HG03520 (cell line): ENCODE data around the gene SP100.
"Not testable (repeated sequence)": the region's sequence is repeated elsewhere in the genome, so short reads cannot be mapped to it uniquely, and the experiment has no call there.

Experiments
- ATAC-seq: cut with Tn5 transposase; IDR thresholded peaks from one replicate; pipeline ENCODE4 v1.9.1; 2021; ENCODE audit warnings: mild to moderate bottlenecking, moderate library complexity; ENCODE audit not compliant: unreplicated experiment

SP100 gene

DNA sequence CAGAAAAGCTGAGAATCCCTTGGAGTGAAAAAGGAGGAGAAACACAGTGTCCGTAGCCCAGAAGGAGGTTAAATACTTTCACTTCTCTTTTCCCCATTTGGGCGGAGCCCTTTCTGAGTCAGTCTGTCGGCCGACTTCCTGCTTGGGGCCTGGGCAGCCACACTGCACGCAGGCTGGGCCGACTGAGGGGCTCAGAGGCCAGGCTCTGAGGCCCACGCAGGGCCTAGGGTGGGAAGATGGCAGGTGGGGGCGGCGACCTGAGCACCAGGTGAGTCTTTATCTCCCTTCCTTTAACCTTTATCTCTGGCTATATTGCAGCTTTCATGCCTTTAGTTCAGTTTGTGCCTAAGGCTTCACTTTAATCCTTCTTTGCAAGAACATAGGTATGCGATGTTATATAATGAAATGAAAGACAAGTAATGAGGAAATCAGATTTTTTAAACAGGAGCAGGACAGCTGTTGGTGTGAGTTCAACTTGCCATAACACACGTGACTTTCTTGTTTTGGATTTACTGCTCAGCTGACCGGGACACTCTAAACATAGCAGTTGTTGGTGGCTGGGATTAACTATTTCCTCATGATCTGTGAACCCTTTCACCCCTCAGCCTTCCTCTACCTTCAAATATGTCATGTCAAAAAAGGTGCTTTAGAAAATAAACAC is at the start of gene SP100:
SP100 (plus strand) TSS at position 141 of the 661 bp plus-strand sequence; CDS start at position 237, 96 bp downstream.
- peak; percentile 79 for ATAC-seq

DNA sequence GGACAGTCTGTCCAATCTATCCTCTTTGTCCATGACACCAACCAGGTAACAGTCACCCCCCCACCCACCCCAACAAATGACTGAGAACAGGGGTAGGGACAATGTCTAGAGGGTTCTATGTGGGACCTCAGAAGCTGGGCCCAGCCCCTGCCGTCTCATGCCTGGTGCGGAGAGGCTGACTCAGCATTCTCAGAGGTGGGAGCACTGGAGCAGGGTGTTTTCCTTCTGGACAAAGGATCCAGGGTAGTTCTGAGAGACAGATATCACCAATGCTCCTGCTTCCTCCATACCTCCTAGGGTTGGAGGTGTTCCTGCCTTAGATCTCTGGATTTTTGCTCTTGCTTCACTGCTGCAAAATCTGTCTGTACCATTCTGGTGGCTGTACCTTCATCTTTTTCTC is 33.9 kb upstream of the SP100 start:
- ATAC-seq: no peak

DNA sequence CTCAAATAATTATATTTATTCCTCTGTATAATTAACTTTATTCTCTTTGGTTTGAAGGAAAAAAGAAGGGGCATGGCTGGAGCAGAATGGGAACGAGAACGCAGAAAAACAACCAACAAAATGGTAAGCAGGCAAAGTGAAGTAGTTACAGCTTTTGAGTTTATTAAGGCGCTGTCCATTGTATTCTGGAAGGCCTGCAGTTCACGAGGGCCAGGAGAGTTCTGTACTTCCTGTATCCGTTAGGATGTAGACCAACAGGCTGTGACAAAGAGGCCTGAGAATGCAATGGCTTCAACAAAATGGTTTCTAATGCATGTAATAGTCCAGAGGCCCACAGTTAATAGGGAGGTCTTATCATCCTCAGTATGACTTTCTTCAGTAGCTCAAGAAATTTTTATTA is 32.5 kb upstream of the SP100 start:
- no peak for ATAC-seq

DNA sequence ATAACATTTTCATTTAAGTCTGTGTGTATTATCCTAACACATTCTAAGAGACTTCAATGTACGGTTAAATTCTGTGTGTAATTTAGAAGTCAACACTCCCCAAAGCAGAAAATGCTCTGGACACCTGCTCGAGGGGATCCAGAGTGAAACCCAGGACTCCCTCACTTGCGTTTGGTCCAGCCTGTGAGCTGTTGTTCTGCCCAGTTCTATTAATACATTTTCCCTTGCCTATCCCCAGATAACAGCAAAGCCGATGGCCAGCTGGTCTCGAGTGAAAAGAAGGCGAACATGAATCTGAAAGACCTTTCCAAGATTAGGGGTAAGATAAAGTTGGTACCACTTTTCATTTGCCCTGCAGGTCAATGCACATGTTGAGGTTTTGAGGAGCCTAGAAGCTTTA is 31.0 kb upstream of the SP100 start:
- no peak for ATAC-seq

DNA sequence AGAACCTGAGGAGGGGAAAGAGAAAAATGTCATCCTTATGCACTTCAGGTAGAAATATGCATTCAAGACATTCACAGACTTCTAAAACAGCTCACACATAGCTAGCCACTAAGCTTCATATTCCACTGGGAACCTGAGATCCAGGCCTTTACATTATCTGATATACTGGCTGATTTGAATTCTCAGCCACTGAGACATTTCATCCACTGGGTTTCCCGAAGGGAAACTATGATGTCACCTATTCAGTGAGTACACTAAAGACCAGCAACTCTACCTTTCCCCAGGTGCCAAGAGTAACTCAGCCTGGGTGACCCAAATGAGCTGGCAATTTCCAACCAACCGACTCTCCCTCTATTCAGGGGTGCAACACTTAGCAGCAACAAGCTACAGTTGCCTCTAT is 21.7 kb upstream of the SP100 start:
- ATAC-seq: no peak

DNA sequence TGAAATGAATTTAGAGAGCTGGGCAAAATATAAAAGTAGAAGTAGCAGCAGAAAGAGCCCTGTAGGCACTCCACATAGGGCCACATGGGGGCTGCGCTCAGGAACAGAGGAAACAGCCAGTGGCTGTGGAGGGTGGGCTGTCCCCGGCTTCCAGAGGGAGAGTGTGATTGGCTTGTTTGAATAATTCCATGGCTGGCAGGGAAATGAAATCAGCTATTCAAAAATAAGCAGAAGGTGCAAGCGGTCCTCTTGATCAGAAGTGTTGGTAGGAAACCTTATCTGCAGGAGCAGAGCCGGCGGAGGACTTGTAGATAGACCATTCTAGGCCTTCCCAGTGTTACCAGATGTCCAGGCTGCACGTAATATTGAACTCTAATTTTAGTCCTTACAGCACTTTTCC is 17.3 kb upstream of the SP100 start:
- not testable (repeated sequence) for ATAC-seq

DNA sequence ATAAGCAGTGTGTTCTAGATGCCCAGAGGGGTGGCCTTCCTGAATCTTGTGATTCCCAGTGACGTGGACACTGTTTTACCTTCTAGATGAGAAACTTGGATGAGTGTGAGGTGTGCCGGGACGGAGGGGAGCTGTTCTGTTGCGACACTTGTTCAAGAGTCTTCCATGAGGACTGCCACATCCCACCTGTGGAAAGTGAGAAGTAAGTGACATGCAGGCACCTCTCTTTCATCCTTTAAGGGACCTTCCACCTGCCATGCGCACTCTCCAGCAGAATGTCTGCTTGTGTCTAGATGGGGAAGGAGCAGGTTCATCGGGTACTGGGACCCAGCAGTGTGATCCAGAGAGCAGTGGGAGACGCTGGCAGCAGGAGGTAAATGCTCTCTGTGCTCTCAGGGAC is 16.0 kb upstream of the SP100 start:
- ATAC-seq: no peak

DNA sequence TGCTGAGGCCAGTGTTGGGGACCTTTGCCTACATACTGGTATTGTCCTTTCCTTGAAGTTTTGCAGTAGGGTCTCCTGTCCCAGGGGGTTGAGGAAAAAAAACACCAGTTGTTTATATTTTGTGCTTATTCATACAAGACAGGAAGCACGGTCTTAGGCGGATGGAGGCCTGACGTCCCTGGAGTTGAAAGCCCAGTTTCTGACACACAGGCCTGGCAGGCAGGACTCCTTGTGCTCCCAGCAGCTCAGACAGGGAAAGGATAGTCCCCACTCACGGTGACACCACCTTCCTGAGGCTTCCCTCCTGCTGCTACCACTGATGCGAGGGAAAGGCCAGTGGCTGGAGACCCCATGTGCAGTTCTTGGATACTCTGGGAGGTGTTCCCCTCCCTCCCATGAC is 15.5 kb upstream of the SP100 start:
- ATAC-seq: no peak

DNA sequence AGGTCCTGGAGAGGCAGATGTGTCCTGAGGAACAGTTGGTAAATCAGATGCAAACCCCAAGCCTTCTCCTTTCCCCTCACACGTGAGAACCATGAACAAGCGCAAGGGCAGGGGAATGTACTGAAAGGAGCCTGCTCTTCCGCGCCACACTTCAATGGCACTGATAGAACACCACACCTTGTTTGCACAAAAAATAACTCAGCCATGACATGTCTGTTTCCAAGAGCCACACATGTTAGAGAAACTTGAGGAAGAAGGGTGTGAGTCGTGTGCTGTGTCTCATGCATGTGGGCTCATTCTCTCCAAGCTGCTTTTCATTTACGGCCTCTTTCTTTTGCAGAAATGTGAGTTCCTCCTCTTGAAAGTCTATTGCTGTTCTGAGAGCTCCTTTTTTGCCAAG is 15.0 kb upstream of the SP100 start:
- not testable (repeated sequence) for ATAC-seq

DNA sequence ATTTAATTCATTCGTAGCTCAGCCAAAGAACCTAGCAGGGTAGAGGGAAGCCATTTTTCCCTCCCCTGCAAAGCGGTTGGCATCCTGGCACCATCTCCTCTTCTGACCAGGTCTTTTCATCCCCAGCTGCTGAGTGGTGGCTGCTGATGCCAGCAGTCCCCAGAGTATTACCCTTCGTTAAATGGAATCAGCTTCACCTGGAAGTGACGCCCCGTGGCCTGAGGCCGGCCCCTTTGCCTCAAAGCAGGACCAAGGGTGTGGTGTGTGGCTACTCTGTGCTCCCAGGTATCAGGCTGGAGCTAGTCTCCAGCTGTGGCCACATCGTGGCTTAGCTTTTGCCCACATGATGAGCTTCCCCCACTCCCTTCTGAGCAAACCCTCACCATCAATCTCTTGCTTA is 12.3 kb upstream of the SP100 start:
- no peak for ATAC-seq

DNA sequence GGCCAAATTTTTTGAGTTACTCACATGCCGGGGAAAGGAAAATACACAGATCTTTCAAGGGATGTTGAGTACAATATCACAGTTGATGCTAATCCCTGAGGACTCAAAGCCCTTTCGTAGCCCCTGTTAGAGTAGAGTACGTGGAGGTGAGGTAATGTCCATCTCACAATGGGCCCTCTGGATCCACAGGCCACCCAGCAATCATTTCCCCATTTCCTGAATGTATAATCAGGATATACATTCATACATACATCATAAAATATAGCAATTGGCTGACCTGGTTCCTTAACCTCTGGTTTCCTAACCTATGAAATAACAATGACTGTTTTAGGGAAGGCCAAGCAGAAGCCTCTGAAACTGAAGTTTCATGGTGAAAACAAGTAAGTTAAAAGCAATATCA is 10.2 kb upstream of the SP100 start:
- no peak for ATAC-seq

DNA sequence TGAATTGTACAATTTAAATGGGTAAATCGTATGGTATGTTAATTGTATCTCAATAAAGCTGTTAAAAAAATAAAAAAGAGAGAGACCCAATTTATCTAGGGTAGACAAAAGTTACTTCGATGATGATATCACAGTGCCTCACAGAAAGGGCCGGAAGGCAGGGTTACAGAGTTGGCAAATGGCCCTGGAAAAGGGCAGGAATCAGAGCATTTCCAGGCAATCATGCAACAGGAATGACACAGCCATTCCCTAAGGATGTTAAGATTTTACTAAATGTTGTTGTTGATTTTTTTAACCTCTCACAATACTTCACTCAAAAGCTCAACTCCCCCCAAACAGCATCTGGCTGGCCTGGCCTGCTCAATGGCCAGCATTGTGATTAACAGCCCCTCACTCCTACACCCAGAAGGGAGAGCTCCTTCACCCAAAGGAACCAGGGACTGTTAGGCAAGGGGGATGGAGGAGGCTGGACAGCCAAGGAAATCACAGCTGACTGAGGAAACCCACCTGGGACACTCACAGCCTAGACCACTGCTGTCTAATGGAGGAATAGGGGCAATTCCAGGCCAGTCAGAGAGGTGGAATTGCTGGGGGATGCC is 7.7 kb upstream of the SP100 start:
- ATAC-seq: no peak

DNA sequence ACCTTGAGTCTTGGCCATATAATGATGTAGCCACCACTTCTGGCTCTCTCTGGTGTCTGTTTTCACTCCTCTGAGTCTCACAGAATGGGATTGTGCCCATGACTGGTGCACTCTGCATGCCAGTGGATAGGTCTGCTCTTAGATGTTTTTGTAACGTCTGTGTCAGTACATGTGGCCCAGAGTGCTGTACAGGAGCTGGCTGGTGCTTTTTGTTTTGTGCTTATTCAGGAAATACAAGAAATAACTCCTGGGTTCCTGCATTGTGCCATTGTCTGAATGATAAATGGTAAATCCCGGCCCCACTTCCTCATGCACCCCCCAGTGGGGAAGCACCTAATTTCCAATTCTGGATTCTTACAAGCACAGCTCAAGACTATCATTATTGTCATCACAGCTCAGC is 6.7 kb upstream of the SP100 start:
- ATAC-seq: not testable (repeated sequence)

DNA sequence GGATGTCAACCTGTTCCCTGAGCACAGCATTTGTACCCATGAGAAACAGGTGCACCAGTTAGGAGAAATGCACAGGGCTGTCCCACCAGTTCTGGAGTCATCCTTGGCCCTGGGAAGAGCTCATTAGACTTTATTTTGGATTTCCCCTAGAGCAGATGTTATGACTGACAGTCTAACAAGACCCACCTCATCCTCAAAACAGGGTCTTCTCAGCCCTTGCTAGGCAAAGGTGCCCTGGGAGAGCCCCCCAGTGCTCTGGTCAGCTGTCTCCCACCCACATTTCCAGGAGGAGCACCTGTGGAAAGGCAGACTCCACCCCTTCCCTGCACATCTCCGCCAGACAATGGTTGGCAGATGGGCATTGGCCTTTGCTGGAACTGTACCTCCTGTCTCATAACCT is 5.7 kb upstream of the SP100 start:
- no peak for ATAC-seq

DNA sequence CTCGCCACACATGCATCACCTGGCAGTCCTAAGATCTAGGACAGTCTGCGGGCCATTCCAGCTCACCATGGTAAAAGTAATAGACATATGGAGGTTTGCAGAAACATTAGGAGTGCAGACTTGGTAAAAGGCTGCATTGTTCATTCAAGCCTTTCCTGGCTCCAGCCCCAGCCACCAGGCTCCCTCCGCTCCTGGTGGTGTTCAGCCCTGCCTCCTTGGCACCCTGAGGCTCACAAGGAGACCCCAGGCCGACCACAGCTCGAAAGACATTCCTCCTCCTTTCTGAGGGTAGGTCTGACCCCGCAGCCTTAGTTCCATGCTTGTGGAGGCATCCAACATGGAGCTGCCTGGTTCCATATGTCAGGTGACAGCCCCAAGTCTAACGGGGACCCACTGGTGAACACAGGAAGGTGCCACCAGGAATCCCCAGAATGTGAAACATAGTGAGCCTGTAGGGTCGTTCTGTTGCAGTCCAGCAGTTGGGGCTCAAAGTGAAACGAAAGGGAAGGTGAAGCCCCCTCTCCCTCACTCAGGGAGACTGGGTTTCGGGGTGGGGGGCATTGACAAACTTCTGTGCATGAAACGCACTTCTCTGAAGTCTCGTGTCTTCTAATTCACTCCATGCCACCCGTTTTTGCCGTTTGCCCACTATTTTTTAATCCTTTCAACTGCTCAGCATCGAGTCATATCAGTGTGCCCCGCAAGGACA is 5.0 kb upstream of the SP100 start:
- ATAC-seq: no peak

DNA sequence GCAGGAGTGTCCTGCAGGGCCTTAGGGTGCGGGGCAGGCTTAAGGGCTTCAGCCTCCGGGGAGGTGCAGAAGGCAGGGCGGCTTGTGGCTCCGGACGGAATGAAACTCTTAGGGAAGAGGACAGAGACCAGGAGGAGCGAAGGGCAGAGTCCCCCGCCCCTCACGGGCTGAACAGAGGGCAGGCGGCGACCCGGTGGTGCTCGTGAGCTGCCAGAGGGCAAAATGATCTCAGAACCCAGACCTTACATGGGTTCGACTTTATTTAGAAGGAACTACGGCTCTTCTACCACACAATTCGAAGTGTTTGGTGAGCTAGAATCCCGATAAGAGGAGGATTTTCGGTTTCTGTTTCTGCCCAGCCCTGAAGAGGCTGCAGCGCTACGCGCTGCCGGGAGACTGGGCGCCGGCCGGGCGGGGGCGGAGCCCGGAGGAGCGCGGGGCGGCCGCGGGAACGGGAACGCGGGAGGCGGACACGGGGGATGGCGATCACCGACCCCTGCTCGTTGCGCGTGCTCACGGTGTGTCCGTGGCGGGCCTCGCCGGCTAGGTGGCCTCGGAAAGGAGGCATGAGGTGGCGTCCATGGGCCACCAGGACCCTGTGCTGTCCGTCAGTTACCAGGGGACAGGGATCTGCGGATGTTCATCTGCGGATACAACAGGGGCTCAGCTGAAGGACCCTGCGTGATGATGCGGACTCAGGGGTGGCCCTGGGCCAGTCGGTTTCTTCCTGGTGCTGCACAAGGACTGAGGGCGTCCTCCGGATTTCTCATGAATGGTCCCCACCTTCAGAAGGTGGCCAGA is 4.2 kb upstream of the SP100 start:
- peak; percentile 45 for ATAC-seq

DNA sequence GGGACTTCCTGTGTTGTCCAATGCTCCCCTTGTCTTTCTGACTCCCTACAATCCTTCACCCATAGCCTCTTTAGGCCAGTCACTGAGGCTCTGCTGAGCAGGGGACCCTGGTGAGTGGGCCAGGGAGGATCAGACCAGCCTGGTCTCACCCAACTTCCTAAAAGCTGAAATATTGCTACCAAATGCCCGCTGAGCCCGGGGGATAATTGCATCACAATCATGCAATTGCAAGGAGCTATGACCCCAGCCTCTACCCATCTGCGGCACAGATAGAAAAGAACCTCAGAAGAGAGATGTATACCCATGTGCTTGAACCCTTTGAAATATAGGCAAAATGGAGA is 3.7 kb upstream of the SP100 start:
- ATAC-seq: no peak

DNA sequence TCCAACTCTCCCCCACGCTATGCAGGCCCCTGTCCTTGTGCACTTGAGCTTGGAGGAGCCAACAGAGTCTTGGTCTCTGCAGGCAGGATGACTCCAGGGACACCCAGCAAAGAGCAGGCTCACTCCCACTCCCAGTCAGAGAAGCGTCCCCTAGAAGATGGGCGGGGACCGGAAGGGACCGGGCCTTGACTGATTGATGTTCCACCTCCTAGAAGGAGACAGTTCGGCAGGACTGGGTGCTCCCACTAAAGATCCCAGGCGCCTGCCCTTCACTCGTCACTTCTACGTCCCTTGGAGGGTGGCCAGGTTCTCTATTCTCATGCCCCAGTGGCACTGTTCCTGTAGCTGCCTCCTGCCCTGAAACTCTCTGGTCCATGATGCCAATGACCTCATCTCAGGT is 3.2 kb upstream of the SP100 start:
- ATAC-seq: no peak

DNA sequence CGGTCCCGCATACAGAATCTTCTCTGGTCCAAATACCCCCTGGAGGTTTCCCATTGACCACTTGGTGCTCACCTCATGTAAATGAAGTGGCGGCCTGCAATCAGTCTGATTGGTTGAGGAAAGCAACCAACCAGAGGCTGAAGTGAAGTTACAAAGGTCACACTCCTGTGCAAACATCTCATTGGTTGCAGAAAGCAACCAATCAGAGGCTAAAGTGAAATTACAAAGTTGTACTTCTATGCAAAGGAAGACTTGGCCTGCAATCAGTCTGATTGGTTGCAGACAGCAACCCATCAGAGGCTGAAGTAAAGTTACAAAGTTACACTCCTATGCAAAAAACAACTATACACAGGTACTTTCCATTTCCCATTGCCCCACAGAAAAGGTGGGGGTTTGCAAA is 2.5 kb upstream of the SP100 start:
- ATAC-seq: no peak

DNA sequence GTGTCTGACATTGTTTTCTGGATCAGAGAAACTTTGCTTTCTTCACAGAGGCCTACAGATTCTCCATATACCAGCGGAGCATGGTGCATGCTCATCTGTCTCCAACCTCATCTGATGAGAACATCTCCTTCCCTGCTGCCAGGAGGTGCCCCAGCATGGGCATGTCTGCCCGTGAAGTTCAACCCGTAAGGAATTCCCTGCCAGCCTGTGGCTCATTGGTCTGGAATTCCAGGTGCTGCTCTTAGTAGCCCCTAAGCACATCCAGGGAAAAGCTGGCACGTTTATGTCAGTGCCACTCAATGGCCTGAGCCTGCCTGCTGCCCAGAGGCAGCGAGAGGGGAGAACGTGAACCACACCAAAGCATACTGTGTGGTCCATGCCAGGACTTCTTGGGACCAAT is 1.7 kb upstream of the SP100 start:
- no peak for ATAC-seq

DNA sequence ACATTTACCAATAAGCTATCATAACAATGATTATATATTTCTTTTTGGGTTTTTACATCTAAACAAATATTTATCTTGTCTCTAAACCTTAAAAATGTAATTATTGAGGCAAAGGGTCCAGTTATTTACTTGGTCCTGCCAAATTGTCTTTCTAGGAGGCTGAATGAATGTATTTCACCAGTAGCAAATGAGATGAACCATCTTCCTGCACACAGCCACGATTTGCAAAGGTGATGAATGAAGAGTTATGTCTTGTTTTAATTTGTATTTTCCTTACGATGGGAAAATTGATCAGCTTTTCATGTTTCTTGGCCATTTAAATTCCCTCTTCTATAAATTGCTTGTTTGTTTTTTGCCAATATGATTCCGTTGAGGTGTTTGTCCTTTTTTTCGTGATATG is 1.4 kb downstream of the SP100 start:
- ATAC-seq: no peak
